Activated CD4-positive, alpha-beta T cell treated with anti-CD3 and anti-CD28 coated beads, Interleukin-2, amount 50 U/mL, for 4 hours (primary cell): ENCODE measurements around the gene SLC38A4.
"Not testable (repeated sequence)": the region's sequence is repeated elsewhere in the genome, so short reads cannot be mapped to it uniquely, and the experiment has no call there.

Source experiments
- DNase-seq, 2 experiments: peaks; one replicate each; pipeline ENCODE4 v3.0.0-alpha.2; 2020

Gene SLC38A4

DNA sequence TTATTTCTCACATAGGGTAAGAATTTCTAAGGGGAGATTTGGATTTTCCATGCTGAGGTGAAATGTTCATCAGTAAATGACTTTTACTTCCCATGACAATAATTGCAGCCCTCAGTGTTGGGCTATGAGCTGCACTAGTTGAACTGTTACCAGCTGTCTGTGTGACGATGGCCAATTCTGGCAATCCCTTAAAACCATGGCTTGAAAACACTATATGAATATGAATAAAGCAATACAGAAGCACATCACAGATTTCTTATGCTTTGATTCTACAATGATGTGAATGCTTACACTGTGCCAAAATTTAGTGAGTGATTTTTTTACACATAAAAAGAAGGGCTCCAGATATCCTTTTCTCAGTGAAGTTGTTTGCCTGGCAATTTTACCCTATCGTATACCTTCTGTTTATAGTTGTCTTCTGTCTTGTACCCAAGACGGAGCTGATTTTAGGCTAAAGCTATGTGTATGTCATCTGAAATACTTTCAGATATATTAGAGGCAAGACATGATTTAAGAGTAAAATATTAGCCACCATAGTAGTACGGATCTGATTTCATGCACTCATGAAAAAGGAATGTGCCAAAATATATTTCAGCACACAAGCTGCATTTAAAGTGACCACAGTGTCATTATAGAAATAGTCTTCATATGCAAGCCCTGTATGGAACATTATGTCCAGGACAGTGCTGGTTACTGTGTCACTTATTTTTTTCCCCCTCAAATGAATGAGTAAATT lies 52.0 kb downstream of the SLC38A4 start:
- DNase-seq: no peak

DNA sequence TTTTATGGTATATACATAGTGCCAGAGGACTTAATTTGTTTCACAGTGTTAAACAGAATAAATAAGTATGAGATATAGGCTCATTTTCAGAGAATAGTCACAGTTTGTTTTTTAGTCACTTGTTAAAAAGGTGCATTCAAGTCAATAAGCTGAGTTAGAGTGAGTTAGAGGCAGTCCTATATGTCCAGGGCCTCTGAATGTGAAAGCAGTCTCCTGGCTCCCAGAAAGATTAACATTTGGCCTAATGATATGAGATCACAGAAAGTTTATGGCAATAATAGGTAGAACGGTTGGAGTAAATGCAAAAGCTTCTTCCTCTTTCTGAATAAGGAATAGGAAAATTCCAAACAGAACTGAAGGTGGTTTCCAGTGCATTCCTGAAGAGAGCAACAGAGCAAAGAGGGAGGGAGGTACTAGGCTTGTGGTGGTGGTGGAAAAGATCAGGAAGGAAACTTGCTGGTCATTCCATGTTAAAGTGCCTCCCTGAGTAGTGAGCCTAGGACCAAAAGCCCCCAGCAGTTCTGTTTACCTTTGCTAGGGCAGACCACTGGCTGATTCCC lies 54.4 kb downstream of the SLC38A4 start:
- no peak for DNase-seq

DNA sequence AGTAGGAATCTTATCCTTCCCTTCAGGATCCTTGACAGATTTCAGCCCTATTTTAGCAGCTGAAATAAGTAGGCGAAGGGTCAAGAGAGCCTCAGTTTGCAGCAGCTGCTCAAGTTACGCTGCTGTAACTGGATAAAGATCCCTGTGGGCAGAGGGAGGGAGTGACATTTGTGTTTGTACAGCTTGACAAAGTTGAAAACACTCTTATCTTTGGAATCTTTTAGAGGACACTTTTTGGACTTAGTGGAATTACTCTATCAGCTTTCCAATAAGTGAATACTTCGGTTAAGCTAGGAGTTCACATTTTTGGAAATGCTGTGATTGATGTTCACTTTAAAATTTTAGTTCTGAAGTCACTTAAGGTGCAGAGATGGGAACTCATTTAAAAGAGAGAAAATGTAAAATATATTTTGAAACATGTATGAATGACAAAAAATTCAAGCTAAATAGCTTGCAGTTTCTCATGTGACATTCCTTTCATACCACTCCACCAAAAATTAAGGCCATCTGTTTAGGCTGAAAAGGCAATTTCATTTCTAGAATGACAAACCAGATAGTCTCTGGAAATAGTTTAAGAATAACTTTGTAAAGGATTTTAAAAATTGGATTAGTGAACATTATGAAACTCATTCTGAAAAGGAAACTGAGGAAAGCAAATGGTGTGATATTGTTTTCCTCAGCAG lies 55.2 kb downstream of the SLC38A4 start:
- DNase-seq: no peak

DNA sequence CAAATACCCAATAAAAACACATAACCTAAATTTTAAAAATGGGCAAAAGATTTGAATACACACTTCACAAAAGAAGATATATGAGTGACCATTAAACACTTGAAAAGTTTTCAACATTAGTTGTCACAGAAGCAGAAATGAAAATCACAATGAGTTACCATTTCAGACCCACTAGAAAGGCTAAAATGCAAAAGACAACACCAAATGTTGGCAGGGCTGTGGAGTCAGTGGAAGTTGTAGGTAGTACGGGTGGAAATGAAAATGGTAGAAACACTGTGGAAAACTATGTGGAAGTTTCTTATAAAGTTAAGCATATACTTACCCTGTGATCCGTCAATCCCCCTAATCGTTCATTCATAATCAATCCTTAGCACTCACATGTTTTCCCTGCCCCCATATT lies 61.8 kb downstream of the SLC38A4 start:
- DNase-seq: no peak

DNA sequence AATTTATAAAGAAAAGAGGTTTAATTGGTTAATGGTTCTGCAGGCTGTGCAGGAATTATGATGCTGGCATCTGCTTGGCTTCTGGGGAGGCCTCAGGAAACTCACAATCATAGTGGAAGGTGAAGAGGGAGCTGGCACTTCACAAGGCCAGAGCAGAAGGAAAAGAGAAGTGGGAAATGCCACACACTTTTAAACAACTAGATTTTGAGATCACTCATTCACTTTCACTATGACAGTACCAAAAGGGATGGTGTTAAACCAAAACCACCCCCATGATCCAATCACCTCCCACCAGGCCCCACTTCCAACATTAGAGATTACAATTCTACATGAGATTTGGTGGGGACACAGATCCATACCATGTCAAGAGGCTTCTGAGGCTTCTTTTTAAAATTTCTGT lies 62.6 kb downstream of the SLC38A4 start:
- DNase-seq: no peak

DNA sequence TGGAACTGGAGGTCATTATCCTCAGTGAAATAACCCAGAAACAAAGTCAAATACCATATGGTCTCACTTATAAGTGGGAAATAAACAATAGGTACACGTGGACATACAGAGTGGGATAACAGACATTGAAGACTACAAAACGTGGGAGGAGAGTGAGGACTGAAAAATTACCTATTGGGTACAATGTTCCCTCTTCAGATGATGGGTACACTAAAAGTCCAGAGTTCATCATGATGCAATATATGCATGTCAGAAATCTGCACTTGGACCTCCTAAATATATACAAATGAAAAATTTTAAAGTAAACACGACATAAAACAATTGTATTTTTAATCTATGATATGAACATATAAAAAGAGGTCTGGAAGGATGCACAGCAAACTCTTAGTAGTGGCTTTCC lies 71.2 kb downstream of the SLC38A4 start:
- DNase-seq: no peak

DNA sequence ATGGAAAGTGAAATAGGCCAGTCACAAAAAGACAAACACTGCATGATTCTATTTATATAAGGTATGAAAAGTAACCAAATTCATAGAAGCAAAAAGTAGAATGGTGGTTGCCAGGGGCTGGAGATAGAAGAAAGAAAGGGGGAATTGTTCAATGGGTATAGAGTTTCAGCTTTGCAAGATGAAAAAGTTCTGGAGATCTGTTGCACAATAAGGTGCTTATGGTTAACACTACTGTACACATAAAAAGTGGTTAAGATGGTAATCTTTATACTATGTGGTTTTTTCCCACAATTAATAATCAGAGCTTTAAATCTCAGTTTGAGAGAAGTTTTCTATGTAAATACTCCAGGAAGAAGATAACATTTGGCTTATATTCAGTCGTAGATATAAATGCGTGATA lies 73.4 kb downstream of the SLC38A4 start:
- DNase-seq: no peak

DNA sequence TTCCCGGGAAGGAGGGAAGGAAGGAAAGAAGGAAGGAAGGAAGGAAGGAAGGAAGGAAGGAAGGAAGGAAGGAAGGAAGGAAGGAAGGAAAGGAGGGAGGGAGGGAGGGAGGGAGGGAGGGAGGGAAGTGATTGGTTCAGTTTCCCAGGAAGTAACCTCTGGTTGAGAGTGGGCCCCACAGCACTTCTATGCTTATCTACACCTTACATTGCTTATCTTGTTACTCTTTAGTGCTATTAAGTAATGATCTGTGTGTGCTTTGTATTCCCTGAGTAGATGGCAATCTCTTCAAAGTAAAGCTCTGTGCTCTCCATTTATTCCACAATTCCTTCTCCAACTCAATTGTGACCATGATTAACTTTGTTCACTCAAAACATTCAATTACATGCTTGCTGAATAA lies 74.6 kb downstream of the SLC38A4 start:
- DNase-seq: no peak

DNA sequence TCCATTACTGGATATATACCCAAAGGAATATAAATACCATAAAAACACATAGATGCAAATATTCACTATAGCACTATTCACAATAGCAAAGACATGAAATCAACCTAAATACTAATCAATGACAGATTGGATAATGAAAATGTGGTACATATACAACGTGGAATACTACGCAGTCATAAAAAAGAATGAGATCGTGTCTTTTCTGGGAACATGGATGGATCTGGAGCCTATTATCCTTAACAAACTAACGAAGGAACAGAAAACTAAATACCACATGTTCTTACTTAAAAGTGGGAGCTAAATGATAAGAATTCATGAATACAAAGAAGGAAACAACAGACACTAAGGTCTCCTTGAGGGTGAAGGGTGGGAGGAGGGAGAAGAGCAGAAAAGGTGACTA lies 76.5 kb downstream of the SLC38A4 start:
- DNase-seq: no peak

DNA sequence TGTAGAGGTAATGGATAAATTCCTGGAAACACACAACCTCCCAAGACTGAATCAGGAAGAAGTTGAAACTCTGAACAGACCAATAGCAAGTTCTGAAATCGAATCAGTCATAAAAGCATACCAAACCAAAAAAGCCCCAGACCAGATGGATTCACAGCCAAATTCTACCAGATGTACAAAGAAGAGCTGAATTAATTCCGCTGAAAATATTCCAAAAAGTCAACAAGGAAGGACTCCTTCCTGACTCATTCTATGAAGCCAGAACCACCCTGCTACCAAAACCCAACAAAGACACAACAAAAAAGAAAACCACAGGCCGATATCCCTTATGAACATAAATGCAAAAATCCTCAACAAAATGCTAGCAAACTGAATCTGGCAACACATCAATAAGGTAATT lies 81.5 kb downstream of the SLC38A4 start:
- DNase-seq: no peak

DNA sequence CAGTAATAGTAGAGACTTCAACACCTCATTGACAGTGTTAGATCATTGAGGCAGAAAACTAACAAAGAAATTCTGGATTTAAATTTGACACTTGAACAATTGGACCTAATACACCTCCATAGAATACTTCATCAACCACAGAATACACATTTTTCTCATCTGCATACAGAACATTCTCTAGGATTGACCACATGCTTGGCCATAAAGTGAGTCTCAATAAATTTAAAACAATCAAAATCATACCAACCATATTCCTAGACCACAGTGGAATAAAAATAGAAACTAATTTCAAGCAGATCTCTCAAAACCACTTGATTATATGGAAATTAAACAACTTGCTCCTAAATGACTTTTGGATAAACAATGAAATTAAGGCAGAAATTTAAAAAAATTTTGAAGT lies 82.3 kb downstream of the SLC38A4 start:
- DNase-seq: no peak

DNA sequence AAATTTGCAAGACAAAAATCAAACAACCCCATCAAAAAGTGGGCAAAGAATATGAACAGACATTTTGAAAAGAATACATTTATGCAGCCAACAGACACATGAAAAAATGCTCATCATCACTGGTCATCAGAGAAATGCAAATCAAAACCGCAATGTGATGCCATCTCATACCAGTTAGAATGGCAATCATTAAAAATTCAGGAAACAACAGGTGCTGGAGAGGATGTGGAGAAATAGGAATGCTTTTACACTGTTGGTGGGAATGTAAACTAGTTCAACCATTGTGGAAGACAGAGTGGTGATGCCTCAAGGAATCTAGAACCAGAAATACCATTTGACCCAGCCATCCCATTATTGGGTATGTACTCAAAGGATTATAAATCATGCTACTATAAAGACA lies 83.5 kb downstream of the SLC38A4 start:
- DNase-seq: not testable (repeated sequence)

DNA sequence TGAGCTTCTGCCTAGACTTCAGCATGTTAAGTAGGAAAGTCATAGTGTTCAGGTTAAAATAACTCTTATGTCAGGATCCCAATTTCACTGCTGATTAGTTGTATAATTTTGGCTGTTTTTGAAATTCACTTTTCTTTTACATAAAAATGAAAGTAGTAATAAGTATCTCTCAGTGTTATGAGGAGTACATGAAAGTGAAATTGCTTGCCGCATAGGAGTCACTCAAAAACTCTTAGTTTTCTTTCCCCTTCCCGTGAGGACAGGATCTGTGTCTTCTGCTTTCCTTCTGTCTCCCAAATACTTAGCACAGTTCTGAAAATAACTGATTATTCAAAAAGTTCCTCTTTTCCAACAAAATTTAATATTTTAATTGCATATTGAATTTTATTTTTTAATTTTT lies 100.5 kb downstream of the SLC38A4 start:
- no peak for DNase-seq

DNA sequence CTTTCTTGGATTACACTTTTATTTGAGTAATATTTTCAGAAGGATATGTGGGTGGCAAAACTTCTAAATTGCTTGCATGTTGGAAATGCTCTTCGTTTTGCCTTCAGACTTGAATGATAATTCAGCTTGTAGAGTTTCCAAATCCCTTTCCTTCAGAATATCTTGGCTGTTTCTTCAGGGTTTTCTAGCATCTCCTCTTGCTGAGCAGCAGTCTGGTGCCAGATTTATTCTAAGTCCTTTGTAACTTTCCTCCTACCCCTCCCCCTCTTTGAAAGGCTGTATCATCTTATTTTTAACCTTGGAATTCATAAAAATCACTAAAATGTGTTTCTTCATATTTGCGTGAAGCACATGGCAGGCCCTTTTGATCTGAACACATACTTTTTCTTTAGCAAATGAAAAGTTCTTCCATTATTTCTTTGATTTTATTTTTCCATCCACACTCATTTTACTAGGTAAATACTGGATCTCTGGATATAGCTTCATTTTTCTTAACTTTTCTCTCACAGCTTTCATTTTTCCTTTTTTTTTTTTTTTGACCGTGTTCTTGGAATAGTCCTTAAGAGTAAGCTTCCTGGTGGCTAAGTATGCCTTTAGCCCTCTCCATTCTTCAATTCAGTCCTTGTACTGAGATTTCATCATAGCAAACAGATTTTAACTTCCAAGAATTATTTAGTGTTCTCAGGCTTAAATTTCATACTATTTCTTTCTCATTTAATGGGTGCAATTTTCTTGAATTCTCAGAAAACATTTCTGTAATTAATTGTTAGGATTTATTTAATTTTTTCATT lies 102.0 kb downstream of the SLC38A4 start:
- no peak for DNase-seq

DNA sequence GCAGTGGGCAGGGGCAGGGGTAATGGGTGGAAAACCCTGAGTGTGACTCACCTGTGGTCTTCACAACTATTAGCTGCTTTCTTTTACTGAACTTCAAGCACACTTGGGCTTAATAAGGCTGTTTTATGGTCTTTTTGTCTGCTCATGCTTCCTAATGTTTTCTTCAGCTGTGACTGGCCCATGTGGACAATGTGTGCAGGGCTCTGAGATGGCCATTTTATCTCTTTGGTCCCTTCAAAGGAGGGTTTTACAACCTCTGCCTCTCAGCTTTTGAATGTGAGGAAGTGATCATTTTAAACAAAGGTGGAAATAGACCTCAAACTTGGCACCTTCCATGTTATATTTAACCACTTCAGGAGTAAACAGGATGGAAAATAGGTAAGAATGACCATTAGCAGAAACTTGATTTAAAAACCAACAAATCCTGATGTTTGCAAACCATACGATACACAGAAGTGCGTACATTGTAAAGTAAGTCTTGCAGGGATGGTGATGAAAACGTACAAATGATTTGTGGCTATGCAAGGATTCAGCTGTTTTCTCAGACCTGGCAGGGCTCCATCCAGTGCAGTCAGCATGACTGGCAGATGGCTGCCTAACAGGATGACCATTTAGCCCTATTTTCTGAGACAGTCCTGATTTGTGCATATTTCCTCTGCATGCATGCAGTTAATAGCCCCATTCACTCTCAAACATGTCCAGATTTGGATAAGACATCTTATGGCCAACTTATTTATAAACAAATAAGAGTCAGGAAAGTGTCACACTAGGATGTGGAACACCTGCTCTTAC lies 103.2 kb downstream of the SLC38A4 start:
- DNase-seq: no peak

DNA sequence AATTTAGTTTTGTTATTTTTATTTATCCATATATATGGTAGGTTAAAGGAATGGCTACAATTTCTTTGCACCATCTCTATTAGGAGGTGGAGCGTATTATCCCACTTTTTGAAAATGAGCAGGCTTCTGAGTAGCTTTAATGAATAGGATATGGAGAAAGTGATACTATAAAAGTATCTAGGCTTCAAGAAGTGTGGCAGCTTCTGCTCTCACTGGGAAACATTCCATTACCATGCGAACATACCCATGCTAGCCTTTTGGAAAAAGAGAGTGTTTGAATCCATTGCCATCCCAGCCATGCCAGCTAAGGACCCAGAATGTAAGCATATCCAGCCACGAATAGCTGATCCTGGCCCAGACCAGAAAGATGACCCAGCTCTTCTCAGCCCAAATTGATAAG lies 107.3 kb downstream of the SLC38A4 start:
- no peak for DNase-seq

DNA sequence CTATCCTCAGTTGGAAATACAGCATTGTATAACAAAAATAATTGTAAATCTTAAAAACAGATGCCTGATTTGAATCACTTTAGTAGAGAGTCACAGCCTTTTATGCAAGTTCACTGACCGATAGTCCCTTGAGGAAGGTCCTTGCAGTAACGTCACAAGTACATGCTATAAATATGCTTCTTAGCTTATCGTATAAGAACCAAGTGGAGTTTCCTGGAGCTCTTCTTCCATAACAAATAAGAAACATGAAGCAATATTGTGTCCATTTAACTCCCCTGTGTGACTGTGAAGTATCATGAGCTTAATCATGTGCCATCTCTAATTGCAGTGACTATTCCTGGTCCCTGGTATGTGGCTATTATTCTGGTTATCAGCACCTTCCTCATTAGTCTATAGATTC lies 107.9 kb downstream of the SLC38A4 start:
- DNase-seq: no peak

DNA sequence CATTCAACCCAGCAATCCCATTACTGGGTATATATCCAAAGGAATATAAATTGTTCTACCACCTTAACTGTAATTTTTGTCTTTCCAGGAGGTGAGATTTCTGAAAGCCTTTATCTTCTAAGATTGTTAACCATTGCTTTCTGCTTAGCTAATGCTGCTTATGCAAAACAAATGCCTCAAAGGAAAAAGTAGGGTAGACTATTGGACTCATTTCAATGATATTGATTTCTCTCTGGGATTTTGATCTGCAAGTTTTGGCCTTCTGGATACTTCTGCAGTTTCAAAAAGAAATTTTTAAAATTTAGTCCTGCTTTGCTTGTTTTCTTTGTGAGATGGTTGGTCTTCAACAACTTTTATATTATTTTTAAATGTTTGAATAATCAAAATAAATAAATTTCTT lies 108.6 kb downstream of the SLC38A4 start:
- no peak for DNase-seq
